KOPT-K1 (cell line): ENCODE results near the gene ELOB.
"Not testable (repeated sequence)": the region's sequence is repeated elsewhere in the genome, so short reads cannot be mapped to it uniquely, and the experiment has no call there.

Experiments
- H3K27ac ChIP-seq: fragments of 200-600 bp; sonication (generic); 2 replicates; pipeline ENCODE4 v1.5.1; 2016; ENCODE audit warnings: antibody characterized with exemption, mild to moderate bottlenecking, low read depth, low read length; ENCODE audit not compliant: poor library complexity, severe bottlenecking
- H3K36me3 ChIP-seq: fragments of 200-600 bp; sonication (generic); 2 replicates; pipeline ENCODE4 v1.5.1; 2017; ENCODE audit warnings: antibody characterized with exemption, mild to moderate bottlenecking, low read length, moderate library complexity; ENCODE audit not compliant: insufficient read depth
- H3K9me3 ChIP-seq: fragments of 200-600 bp; sonication (generic); 2 replicates; pipeline ENCODE4 v1.5.1; 2017; ENCODE audit warnings: antibody characterized with exemption, low read length, mild to moderate bottlenecking; ENCODE audit not compliant: insufficient read depth, poor library complexity, severe bottlenecking

The ELOB gene

DNA sequence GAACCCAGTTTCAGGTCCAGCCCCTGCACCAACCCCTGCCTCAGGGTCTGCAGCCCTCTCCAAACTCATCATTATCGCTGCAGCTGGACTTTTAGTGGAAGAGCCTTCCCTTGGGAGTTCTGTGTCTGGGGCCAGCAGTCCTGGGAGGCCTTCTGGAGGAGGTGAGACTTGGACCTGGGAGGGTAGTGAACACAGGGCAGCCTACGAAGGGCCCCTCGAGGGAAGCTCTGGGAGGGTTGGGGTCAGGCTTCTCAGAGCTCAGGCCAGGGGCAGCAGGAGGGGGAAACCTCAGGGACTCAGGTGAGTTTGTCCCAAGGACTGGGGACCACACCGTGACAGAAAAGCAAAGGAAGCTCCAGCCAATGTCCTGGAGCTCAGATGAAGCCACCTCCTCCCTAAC lies 35.9 kb downstream of the ELOB start:
- Histone ChIP-seq H3K9me3 (no peaks in the 10 kb centered on the region), H3K36me3 (no peaks in the 10 kb centered on the region), H3K27ac (no peak overlapping the region)

- Histone ChIP-seq H3K27ac (no peak overlapping the region), H3K9me3 (no peaks in the 10 kb centered on the region), H3K36me3 (no peaks in the 10 kb centered on the region)
Observed at GRCh38 chr16:2740476-2740875, 36.6 kb downstream of the ELOB start.

DNA sequence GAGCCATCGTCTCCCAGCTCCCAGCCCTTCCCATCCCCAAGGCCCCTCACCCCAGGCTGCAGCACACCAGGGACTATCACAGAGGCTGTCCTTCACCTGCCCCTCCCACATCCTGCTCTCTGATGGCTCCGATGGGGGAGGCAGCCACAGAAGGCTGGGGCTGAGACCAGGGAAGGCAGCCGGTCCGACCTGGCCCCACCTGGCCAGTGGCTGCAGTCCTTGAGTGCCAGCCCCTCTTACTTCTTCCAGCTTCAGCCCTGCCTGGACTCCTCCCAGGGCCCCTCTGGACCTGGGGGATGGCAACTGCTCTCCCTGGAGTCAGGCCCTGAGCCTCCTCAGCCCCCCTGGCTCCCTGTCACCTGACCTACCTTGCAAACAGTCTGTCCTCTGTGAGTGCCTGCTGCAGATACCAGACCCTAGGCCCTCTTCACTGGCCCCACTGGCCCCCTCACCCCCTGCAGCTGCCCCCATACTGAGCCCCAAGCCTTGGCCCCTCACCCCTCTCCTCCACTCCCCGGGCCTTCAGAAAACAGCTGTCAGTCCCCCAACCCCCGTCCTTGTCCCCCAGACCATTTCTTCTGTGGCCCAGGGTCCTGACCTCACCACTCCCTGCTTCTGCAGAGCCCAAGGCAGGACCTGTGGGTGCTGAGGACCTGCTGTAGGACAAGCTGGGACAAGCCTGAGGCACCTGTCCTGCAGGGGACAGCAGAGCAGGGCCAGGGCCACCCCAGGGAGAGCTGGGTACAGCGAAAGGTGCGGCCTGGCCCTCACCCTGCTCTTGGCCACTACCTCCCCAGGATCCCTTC lies 37.3 kb downstream of the ELOB start:
- no peaks in the 10 kb centered on the region for H3K36me3 ChIP-seq
- peak overlapping the region; percentile 49 for H3K27ac ChIP-seq

GRCh38 chr16:2738615-2739014 lies 38.5 kb downstream of the ELOB start:
- no peaks in the 10 kb centered on the region for H3K36me3 ChIP-seq
- peak overlapping the region; percentile 49 for H3K27ac ChIP-seq
- H3K9me3 ChIP-seq = no peaks in the 10 kb centered on the region

More for the DNA sequence above, 37.3 kb downstream of the ELOB start:
- H3K9me3 ChIP-seq = no peaks in the 10 kb centered on the region

DNA sequence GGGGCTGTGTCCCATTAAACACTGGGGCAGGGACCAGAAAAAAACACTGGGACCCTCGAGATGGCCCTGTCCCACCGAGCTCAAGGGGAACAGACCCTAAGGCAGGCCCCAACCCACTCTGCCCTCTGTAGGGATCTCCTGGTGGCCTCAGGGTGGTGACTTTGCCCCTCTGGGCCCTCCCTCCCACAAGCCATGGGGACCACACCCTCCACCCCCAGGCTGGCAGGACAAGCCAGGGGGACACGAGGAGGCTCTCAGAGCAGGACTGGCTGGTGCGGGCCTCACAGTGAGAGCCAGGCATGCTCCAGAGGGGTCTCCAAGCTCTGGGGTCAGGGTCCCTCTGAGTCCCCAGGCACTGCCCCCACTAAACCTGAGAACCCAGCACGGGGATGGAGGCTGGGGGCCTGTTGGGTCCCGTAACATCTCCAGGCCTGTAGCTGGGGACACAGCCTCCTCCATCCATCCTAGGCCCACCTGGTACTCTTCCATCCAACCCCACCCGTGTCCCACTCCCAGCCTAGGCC lies 39.1 kb downstream of the ELOB start:
- Histone ChIP-seq H3K36me3 (no peaks in the 10 kb centered on the region), H3K9me3 (no peaks in the 10 kb centered on the region), H3K27ac (no peak overlapping the region)

GRCh38 chr16:2737238-2737605 lies 39.9 kb downstream of the ELOB start:
- no peak overlapping the region for H3K27ac ChIP-seq
- H3K9me3 ChIP-seq = no peaks in the 10 kb centered on the region
- H3K36me3 ChIP-seq = no peaks in the 10 kb centered on the region

DNA sequence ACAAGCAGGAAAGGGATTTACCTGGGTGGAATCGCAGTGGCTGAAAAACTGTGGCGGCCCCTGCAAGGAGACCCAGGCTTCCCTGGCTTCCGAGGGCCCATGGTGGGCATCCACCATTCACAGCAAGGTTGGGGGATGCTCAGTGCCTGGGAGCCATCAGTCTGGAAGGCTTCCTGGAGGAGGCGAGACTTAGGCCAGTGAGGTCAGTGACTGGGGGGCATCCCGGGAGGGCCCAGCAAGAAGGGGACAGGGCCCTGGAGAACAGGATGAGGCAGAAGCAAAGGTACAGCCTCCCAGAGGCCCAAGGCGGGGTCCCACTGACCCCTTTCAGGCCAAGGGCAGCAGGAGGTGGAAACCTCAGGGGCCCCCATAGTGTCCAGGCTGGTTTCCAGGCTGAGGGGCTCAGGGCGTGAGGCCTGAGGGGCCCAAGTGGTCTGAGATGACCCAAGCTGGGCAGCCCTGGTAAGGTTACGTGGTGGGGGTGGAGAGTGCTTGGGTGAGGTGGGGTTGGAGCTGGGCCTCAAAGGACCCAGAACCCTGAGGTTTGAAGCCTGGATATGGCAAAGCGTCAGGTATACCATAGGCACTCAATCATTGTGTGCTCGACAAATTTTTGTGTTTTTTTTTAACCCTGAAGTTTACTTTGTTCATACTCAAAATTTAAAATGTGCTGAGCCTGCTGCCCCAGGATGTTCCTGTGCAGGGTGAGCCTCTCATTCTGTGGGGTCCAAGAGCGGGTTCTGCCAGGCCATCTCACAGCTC lies 40.4 kb downstream of the ELOB start:
- Histone ChIP-seq H3K9me3 (no peaks in the 10 kb centered on the region), H3K36me3 (no peaks in the 10 kb centered on the region), H3K27ac (no peak overlapping the region)

DNA sequence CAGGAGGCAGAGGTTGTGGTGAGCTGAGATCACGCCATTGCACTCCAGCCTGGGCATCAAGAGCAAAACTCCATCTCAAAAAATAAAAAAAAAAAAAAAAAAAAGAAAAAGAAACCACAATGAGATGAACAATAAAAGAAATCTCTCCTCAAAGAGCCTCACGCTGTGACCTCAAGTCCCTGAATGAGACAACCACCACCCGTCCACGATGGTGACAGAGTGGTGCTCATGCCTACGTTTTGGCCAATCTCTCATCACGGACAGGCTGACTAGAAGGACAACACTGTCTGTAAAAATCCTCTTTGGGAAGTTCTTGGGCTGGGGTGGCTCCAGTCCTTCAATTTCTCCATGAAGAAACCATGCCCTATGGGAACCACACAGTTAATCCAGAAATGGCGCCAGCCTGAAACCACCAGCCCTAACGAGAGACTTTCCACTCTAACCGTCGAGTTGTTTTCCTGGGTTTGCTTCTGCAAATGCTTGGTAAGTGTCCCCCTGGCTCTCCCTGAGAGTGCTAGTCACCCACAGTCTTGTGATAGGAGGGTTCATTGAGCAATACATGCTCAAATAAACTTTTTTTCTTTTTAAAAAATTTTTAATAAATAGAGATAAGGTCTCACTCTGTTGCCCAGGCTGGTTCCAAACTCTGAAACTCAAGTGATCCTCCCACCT lies 42.1 kb downstream of the ELOB start:
- H3K9me3 ChIP-seq = no peaks in the 10 kb centered on the region
- no peaks in the 10 kb centered on the region for H3K36me3 ChIP-seq
- H3K27ac ChIP-seq = no peak overlapping the region

DNA sequence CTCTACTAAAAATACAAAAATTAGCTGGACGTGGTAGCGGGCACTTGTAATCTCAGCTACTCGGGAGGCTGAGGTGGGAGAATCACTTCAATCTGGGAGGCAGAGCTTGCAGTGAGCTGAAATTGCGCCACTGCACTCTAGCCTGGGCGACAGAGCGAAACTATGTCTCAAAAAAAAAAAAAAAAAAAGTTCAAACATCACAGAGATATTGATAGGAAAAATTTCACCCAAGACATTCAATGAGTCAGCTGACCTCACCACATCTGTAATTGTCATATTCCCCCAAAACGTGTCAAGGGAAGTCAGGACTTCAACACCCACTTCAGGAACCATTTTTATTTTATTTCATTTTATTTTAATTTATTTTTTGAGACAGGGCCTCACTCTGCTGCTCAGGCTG lies 49.0 kb downstream of the ELOB start:
- H3K27ac ChIP-seq = no peak overlapping the region
- no peaks in the 10 kb centered on the region for H3K36me3 ChIP-seq
- H3K9me3 ChIP-seq = no peaks in the 10 kb centered on the region

GRCh38 chr16:2726923-2727322 lies 50.2 kb downstream of the ELOB start:
- Histone ChIP-seq H3K27ac (no peak overlapping the region), H3K36me3 (no peaks in the 10 kb centered on the region), H3K9me3 (no peaks in the 10 kb centered on the region)

DNA sequence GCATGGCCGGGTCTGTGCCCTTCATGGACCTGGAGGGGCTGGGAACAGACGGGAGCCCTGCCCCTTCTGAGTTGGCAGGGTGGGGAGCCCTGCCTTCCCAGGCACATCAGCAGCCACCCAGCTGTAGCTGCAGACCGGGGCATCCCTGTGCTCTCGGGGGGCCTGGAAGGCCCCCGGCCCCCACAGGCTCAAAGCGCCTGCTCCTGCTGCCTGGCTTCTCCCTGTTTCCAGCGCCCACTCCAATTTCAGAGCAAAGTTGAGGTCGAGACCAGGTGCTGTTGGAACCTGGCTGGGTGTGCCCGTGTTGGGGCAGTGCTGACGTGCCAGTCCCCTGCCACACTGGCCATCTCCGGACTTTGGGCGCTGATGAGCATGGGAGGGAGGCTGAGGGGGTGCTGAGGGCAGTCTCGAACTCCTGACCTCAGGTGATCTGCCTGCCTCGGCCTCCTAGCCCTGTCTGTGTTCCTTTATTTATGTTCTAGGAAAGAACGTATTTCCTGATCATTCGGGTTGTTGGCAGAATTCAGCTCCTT lies 52.2 kb downstream of the ELOB start:
- Histone ChIP-seq H3K9me3 (no peaks in the 10 kb centered on the region), H3K27ac (no peak overlapping the region), H3K36me3 (no peaks in the 10 kb centered on the region)

GRCh38 chr16:2724088-2724676 lies 52.9 kb downstream of the ELOB start:
- H3K36me3 ChIP-seq = no peaks in the 10 kb centered on the region
- no peak overlapping the region for H3K27ac ChIP-seq
- H3K9me3 ChIP-seq = no peaks in the 10 kb centered on the region

DNA sequence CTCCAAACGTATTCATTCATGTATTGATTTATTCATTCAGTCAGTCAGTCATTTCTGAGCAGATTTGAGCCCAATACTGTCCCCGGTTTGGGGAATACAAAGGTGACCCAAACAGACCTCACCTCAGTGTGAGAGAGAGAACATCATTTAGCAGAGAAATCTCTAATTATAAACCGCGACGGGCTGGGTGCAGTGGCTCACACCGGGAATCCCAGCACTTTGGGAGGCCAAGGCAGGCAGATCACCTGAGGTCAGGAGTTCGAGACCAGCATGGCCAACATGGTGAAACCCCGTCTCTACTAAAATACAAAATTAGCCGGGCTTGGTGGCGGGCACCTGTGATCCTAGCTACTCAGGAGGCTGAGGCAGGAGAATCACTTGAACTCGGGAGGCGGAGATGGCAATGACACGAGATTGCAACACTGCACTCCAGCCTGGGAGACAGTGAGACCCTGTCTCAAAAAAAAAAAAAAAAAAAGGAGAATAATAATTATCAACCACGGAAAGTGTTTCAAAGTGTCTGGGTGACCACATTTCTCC lies 55.4 kb downstream of the ELOB start:
- not testable (repeated sequence) for H3K9me3 ChIP-seq, H3K36me3 ChIP-seq
- peak overlapping the region; percentile 52 for H3K27ac ChIP-seq
